Left lung (tissue), 10 donors: ENCODE measurements around the gene FAM78A. TPM values are rescaled to one million over a fixed set of nuclear protein-coding genes. Genes with fewer than 3 reads are reported as not detected.

ENCODE experiments used
- ATAC-seq: fragments of 200-7000 bp; cut with Tn5 transposase; one replicate; pipeline ENCODE4 v1.9.1; 2020; ENCODE audit warnings: moderate library complexity
- DNase-seq, 4 donors: peaks; one replicate each; pipeline ENCODE4 v3.0.0-alpha.2; 2013 to 2020
- H3K27ac ChIP-seq, 2 donors: fragments of 200-600 bp; sonication (generic) in 1 of 2; one replicate each; pipeline versions ENCODE4 v1.5.0 to v1.8.0; 2020 to 2021
- H3K27me3 ChIP-seq, 2 donors: fragments of 200-600 bp; sonication (generic) in 1 of 2; one replicate each; pipeline versions ENCODE4 v1.5.0 to v1.8.0; 2020 to 2021
- H3K36me3 ChIP-seq, 2 donors: fragments of 200-600 bp; sonication (generic) in 1 of 2; one replicate each; pipeline versions ENCODE4 v1.5.0 to v1.8.0; 2020 to 2021
- H3K4me1 ChIP-seq, 2 donors: fragments of 200-600 bp; one replicate each; pipeline ENCODE4 v1.8.0; 2021
- H3K4me3 ChIP-seq, 2 donors: fragments of 200-600 bp; sonication (generic) in 1 of 2; one replicate each; pipeline versions ENCODE4 v1.5.0 to v1.8.0; 2020 to 2021; ENCODE audit warnings: mild to moderate bottlenecking in 1 of 2
- H3K9me3 ChIP-seq, 2 donors: fragments of 200-600 bp; sonication (generic) in 1 of 2; one replicate each; pipeline versions ENCODE4 v1.5.0 to v1.8.0; 2020 to 2021
- CTCF ChIP-seq, 2 donors: fragments of 200-600 bp; sonication (generic) in 1 of 2; IDR thresholded peaks; one replicate each; pipeline versions ENCODE4 v1.5.0 to v1.8.0; 2021; ENCODE audit warnings: antibody characterized with exemption in 2 of 2
- intact Hi-C, 2 donors: fragments of 100-400 bp; cut with DNase I; formaldehyde crosslinking; loops; one replicate each; pipeline versions ENCODE4 v1.11.2 to v1.14.2; 2022
- polyA plus RNA-seq, 6 donors: library from polyadenylated mRNA; unstranded; fragments of 120-200 nt; gene quantifications; one replicate each; pipeline ENCODE4 v1.2.1, GENCODE V29; 2013; ENCODE audit not compliant: insufficient read length in 6 of 6
- total RNA-seq, 2 donors: library from RNA; stranded (reverse); fragmentation: NEBNext Ultra II Directional; extraction: Animal tissue kit (Norgen Biotek cat#: 25700); gene quantifications; one replicate each; pipeline ENCODE4 v1.2.1, GENCODE V29; 2021
- donor health status: DM: no; HTN: yes; CAD: no.
- donor health status: DM: no; HTN: no; CAD: no.

The FAM78A gene
- total and polyA plus RNA-seq, 8 donors: 3.5 to 18.1 (median 6.5) TPM

GRCh38 chr9:131226226-131226625 is 50.1 kb downstream of the FAM78A start:
- no peak for TF ChIP-seq CTCF (IDR thresholded peaks at IDR 0.05)
- DNase-seq (no peak), ATAC-seq (no peak)
- peaks cover 0 to 33% of the 10 kb centered on the region in 2 donors for H3K36me3 ChIP-seq
- no peak overlapping the region for H3K27ac ChIP-seq
- no peaks in the 10 kb centered on the region for H3K27me3 ChIP-seq
- intact Hi-C loops: no loop called here
- no peak overlapping the region for H3K4me3 ChIP-seq
- no peaks in the 10 kb centered on the region for H3K9me3 ChIP-seq
- peaks cover 0 to 45% of the 10 kb centered on the region in 2 donors for H3K4me1 ChIP-seq

- no peaks in the 10 kb centered on the region for H3K27me3 ChIP-seq
- no peak for TF ChIP-seq CTCF (IDR thresholded peaks at IDR 0.05)
- ATAC-seq: no peak
Measured at GRCh38 chr9:131222460-131222859, 53.9 kb downstream of the FAM78A start.

GRCh38 chr9:131220485-131220884 is 55.8 kb downstream of the FAM78A start:
- H3K27me3 ChIP-seq: no peaks in the 10 kb centered on the region
- DNase-seq: no peak
- H3K4me3 ChIP-seq: no peak overlapping the region
- intact Hi-C loops: no loop called here
- no peak overlapping the region for H3K27ac ChIP-seq
- H3K36me3 ChIP-seq: peaks cover 0 to 49% of the 10 kb centered on the region in 2 donors
- no peak for ATAC-seq
- TF ChIP-seq CTCF (IDR thresholded peaks at IDR 0.05): no peak
- H3K4me1 ChIP-seq: no peaks in the 10 kb centered on the region
- no peaks in the 10 kb centered on the region for H3K9me3 ChIP-seq

More at GRCh38 chr9:131222460-131222859, 53.9 kb downstream of the FAM78A start:
- Histone ChIP-seq H3K27ac (no peak overlapping the region), H3K9me3 (no peaks in the 10 kb centered on the region), H3K36me3 (peaks cover 0 to 33% of the 10 kb centered on the region in 2 donors), H3K4me3 (no peak overlapping the region), H3K4me1 (peaks cover 0 to 20% of the 10 kb centered on the region in 2 donors)
- intact Hi-C loops: no loop called here
- no peak for DNase-seq

GRCh38 chr9:131218370-131218769 is 57.9 kb downstream of the FAM78A start:
- no peak for ATAC-seq
- intact Hi-C loops: no loop called here
- no peaks in the 10 kb centered on the region for H3K27me3 ChIP-seq

More at GRCh38 chr9:131218370-131218769, 57.9 kb downstream of the FAM78A start:
- Histone ChIP-seq H3K4me3 (no peak overlapping the region), H3K4me1 (peaks cover 0 to 5% of the 10 kb centered on the region in 2 donors), H3K27ac (no peak overlapping the region), H3K36me3 (peaks cover 0 to 51% of the 10 kb centered on the region in 2 donors), H3K9me3 (no peaks in the 10 kb centered on the region)
- TF ChIP-seq CTCF (IDR thresholded peaks at IDR 0.05): no peak
- DNase-seq: no peak
